Hepatocyte (in vitro differentiated cells): ENCODE measurements around the gene LMX1B.

Experiments
- EZH2 ChIP-seq: fragments of 200-600 bp; sonication (generic); IDR thresholded peaks from 2 replicates; pipeline ENCODE4 v1.6.1; 2016; ENCODE audit warnings: antibody characterized with exemption, mild to moderate bottlenecking, borderline replicate concordance
- TF ChIP-seq, protein P1 (sequence below): fragments of 200-600 bp; sonication (generic); IDR thresholded peaks from 2 replicates; pipeline ENCODE4 v1.5.1; 2016; ENCODE audit warnings: antibody characterized with exemption, mild to moderate bottlenecking; ENCODE audit not compliant: poor library complexity

GRCh38 chr9:126694206-126695081 lies 80.7 kb downstream of the LMX1B start:
- TF ChIP-seq, protein P1, sequence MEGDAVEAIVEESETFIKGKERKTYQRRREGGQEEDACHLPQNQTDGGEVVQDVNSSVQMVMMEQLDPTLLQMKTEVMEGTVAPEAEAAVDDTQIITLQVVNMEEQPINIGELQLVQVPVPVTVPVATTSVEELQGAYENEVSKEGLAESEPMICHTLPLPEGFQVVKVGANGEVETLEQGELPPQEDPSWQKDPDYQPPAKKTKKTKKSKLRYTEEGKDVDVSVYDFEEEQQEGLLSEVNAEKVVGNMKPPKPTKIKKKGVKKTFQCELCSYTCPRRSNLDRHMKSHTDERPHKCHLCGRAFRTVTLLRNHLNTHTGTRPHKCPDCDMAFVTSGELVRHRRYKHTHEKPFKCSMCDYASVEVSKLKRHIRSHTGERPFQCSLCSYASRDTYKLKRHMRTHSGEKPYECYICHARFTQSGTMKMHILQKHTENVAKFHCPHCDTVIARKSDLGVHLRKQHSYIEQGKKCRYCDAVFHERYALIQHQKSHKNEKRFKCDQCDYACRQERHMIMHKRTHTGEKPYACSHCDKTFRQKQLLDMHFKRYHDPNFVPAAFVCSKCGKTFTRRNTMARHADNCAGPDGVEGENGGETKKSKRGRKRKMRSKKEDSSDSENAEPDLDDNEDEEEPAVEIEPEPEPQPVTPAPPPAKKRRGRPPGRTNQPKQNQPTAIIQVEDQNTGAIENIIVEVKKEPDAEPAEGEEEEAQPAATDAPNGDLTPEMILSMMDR, result no peak
- TF ChIP-seq EZH2, result no peak
